HepG2 (cell line): ENCODE data around the gene NOP58. TPM values are rescaled to one million over a fixed set of nuclear protein-coding genes. Genes with fewer than 3 reads are reported as not detected.

ENCODE experiments used
- KIAA2018 ChIP-seq: sonication (generic); formaldehyde crosslinking; IDR thresholded peaks from 2 replicates; pipeline ENCODE4 v1.5.0; 2020; ENCODE audit warnings: mild to moderate bottlenecking, missing genetic modification reagents, borderline replicate concordance
- KLF6 ChIP-seq: IDR thresholded peaks from 2 replicates; pipeline ENCODE4 v1.8.0; 2016; ENCODE audit warnings: missing biosample characterization, missing genetic modification reagents
- SMARCC2 ChIP-seq: fragments of 450-650 bp; IDR thresholded peaks from 2 replicates; pipeline ENCODE4 v1.6.1; 2017; ENCODE audit warnings: antibody characterized with exemption, mild to moderate bottlenecking
- ZBTB2 ChIP-seq: sonication (generic); formaldehyde crosslinking; IDR thresholded peaks from 2 replicates; pipeline ENCODE4 v1.8.0; 2022; ENCODE audit warnings: low read depth, missing genetic modification reagents
- ZEB1 ChIP-seq: IDR thresholded peaks from 2 replicates; pipeline ENCODE4 v1.6.1; 2012; ENCODE audit warnings: mild to moderate bottlenecking, low read depth, inconsistent platforms; ENCODE audit not compliant: insufficient replicate concordance
- ZNF260 ChIP-seq: sonication (generic); formaldehyde crosslinking; IDR thresholded peaks from 2 replicates; pipeline ENCODE4 v1.4.0; 2020; ENCODE audit warnings: missing genetic modification reagents, low read depth, mild to moderate bottlenecking, borderline replicate concordance
- ZNF687 ChIP-seq: sonication (generic); formaldehyde crosslinking; IDR thresholded peaks from 2 replicates; pipeline ENCODE4 v1.5.1; 2020; ENCODE audit warnings: mild to moderate bottlenecking, missing genetic modification reagents, moderate library complexity
- polyA plus RNA-seq, 8 experiments: library from polyadenylated mRNA; depleted of rRNA in 3 of 8; stranded (reverse) in 7 of 8; unstranded in 1 of 8; fragments of >200 nt; fragmentation: Illumina TruSeq in 4 of 8; extraction: Trizol in 4 of 8; gene quantifications; 2 replicates each; pipeline versions ENCODE4 v1.2.1 to v1.2.3, GENCODE V29; 2011 to 2016; ENCODE audit warnings: low read depth in 4 of 8, missing spikeins in 1 of 8, mixed read lengths in 1 of 8; ENCODE audit not compliant: insufficient read depth in 1 of 8
- total RNA-seq, 5 experiments: library from RNA; depleted of rRNA; stranded (reverse); fragments of >200 nt; fragmentation: Illumina TruSeq; extraction: Trizol; gene quantifications; 2 replicates each; pipeline ENCODE4 v1.2.3, GENCODE V29; 2016; ENCODE audit warnings: low read depth in 1 of 5

NOP58 gene
- total and polyA plus RNA-seq, 2 of the 13 experiments (the other 11 are each of a cell fraction or from before 2014, with no cell fraction given), result 74.9 to 203 TPM

- no peak for TF ChIP-seq KIAA2018 (CRISPR knock-in tag)
- no peak for TF ChIP-seq ZEB1
- TF ChIP-seq KLF6, result no peak
- TF ChIP-seq ZBTB2, result no peak
- no peak for TF ChIP-seq ZNF260 (CRISPR knock-in tag)
- no peak for TF ChIP-seq SMARCC2
- no peak for TF ChIP-seq ZNF687 (CRISPR knock-in tag)
These were observed 1.9 kb downstream of the NOP58 start (continued) for GRCh38 chr2:202267495-202267894.
